Heart left ventricle (tissue), 13 donors: ENCODE measurements around the gene KIRREL3.

Experiments
- CTCF ChIP-seq, 12 donors: fragments of 200-600 bp; sonication (generic) in 4 of 12; IDR thresholded peaks; one replicate each; pipeline versions ENCODE4 v1.5.0 to v1.8.0; 2018 to 2022; ENCODE audit warnings: antibody characterized with exemption in 12 of 12, mild to moderate bottlenecking in 5 of 12
- POLR2A ChIP-seq, 2 donors: fragments of 450-650 bp; IDR thresholded peaks; one replicate each; pipeline ENCODE4 v1.6.1; 2017; ENCODE audit warnings: antibody characterized with exemption in 2 of 2, mild to moderate bottlenecking in 2 of 2, moderate library complexity in 2 of 2
- donor health status: ischemic (EF 13 %, LVEDD 7.1; RV severe dilation, severe dysfunction).
- donor health status: DM: no; HTN: yes; CAD: no.
- donor health status: DM: no; HTN: no; CAD: no.
- donor health status: ischemic (EF 25% LVEDD 6.9; RV normal size, moderate dysfunction).
- donor health status: ischemic (EF 25% LVEDD 5.7; RV mildly dilated, moderate dysfunction).
- donor health status: ischemic (EF 35%, LVEDD 5.7; RV mildly dilated, moderate dysfunction).
- donor health status: nonischemic (EF 11% LVEDD 7.7; RV severe dilation, severe dysfunction).
- donor health status: DM: yes; HTN: yes; CAD: no.
- donor health status: PGD.
- donor health status: ischemic (EF 29% LVEDD 5.4; RV normal size, mild dysfunction).
- donor health status: nonischemic (EF 23%, LVEDD 6.1; RV moderate dilation, normal function).

- TF ChIP-seq CTCF (IDR thresholded peaks at IDR 0.05), result no peak
- no peak for TF ChIP-seq POLR2A (IDR thresholded peaks at IDR 0.05)
These were observed 543.6 kb downstream of the KIRREL3 start for GRCh38 chr11:126456783-126457542.
